Stimulated activated CD8-positive, alpha-beta memory T cell treated with anti-CD3 and anti-CD28 coated beads, Interleukin-7, amount 100 ng/mL, for 24 hours (primary cell): ENCODE results near the gene USP47.

Experiments
- DNase-seq: peaks from one replicate; pipeline ENCODE4 v3.0.0-alpha.2; 2020; ENCODE audit warnings: low read depth

USP47 gene

DNA sequence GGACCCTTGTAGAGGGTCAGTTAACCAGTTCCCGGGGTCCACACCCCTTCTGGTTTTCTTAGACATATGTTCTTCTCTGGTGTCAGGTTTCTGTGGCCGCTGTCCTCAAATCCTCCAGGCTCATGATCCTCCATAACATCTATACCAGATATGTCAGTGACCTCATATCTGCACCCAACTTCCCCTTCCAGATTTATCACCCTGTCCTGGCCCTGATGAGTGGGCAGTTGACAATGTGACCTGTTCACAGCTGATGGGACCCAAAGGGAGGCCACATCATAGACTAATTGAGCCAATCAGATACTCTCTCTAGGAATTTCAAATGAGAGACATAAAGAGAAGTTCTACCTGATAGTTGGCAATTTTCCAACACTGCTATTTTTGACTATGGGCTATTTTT, 161.6 kb downstream of the USP47 start:
- no peak for DNase-seq

DNA sequence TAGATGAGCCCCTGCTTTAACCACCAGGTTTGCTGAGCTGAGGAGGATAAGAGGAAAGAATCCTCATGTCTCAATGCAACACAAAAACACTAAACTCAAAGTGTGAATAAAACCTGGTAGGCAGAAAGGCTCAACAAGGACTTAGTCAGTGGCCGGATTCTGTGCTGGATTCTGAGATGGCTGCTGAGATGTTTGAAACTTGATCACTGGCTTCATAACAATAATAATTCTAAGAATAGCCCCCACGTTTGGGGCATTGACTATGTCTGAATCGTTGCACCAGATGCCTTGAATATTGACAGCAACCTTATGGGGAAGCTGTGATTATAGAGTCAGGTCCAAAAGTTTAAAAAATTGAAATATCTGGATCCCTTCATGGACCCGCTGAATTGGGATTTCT, 162.0 kb downstream of the USP47 start:
- DNase-seq, result no peak

DNA sequence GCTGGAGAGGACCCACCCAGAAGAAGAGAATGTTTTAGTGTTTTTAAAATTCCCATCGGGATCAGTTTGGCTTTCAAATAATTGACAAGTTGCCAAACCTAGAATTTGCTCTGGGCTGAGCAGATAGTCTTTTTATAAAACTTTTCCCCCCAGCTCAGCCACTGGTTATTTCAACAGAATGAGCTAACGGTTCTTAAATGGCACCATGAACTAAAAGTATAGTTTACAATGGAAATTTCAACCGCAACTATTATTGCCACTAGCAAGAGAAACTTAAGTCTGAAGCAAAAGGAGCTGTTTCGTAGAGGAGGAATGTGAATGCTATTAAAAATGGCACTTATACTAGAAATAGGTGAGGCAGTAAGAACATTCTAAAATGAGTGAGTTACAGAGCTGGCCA, 163.3 kb downstream of the USP47 start:
- no peak for DNase-seq

DNA sequence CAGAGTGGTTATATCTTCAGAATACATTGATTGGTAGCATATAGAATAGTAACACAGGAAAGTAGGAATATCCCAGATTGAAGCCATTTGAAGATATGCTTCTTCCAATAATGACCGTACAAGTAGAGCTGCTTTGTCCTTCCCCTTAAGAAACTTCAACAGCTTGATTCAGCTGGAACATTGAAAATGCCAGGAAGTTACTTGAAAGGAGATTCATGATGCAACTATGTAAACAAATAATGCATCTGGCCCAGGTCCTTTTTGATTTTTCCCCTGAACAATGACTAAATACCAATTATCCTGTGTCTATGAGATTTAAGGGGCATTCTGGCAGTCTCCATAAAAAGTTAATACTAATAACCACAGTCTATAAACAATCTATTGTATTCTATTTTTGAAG, 163.7 kb downstream of the USP47 start:
- DNase-seq, result no peak

DNA sequence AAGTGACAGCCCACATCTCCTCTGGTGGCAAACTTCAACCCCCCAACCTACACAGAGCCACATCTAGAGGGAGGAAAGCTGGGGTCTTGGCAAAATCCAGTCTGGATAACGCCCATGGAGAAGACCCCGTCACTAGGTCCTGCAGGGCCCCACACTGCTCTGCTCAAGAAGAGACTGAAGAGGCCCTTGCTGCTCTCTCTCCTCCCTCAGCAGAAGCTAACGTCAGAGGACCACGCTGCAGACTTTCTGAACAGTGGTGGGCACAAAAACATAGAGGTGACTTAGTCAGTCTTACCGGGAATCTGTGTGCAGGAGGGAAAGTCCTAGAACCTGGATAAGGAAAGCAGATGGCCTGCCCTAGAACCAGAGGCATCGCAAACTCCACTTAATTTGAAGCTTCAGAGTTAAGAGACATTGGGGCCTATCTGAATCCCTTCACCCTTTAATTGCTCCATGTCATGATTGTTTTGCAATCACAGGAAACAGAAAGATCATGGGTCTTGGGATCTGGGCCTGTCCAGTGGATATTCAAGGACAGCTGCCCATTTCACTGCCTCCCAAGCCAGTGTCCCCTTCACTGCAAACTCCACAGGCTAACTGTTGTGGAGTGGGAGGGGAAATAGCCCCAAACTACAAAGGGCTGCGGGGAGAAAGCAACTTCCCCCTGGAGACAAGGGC, 164.9 kb downstream of the USP47 start:
- no peak for DNase-seq

DNA sequence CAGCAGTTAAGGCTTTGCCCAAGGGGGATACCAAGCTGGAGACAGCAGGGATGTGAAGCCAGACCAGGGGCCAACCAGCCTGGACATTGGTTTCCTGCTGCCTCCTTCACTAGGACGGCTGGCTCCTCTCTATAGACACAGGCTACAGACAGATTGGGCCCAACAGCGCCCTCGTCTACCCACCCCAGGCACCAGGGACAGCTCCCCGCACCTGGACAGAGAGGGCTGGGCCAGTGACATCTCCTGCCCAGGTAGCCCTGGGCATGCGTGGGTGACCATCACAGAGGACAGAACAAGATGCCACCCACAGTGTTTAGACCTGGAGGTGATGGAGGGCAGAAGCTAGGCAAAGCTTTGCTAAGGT, 165.4 kb downstream of the USP47 start:
- DNase-seq, result no peak

DNA sequence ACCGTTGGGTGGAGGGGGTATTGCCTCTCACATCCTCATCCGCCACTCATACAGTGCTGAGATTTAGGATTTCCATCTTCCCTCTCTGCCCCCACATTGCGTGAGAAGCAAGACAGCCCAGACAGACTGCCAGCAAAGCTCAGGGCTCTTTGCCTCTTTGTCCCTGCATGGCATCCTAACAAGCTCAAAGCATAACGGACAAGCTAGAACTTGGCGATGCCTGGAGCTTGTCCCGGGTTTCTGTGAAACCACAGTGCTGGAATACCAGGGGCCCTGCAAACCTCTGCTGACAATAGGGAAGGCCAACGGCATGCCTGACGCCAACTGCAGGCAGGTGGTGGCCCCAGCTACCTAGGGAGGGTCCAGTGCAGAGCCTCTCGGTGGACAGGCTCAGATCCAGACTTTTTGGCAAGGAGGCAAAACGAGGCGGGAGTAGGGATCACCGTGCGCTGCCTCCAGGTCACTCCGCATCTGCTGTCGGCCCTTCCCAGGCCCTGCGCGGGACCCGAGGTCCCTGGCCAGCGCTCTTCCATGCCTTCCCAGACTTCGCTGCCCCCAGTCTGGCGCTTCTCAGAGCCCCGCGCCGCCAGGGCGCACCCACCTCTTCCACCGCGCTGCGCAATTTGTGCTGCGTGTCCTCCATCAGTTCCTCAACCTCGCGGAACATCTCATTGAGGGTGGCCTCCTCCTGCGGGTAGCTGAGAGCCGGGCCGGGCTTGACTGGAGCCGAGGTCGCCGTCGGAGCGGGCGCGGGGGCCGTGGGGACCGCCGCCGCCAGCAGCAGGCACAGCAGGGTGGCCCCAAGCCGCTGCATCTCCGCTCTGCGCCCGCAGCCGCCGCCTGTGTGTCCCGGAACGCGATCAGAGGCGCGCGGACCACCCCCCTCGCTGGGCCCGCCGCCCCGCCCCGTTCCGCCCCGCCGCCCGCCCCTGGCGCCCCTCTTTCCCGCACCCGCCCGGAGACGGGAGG, 166.3 kb downstream of the USP47 start, which contains the start of gene DKK3:
Gene DKK3 (minus strand): TSS at position 858 of the 969 bp plus-strand sequence. CDS start 44 bp downstream, at position 814.
- no peak for DNase-seq
